ENCODE measurements around the gene ANKRD63.

ANKRD63 gene

DNA sequence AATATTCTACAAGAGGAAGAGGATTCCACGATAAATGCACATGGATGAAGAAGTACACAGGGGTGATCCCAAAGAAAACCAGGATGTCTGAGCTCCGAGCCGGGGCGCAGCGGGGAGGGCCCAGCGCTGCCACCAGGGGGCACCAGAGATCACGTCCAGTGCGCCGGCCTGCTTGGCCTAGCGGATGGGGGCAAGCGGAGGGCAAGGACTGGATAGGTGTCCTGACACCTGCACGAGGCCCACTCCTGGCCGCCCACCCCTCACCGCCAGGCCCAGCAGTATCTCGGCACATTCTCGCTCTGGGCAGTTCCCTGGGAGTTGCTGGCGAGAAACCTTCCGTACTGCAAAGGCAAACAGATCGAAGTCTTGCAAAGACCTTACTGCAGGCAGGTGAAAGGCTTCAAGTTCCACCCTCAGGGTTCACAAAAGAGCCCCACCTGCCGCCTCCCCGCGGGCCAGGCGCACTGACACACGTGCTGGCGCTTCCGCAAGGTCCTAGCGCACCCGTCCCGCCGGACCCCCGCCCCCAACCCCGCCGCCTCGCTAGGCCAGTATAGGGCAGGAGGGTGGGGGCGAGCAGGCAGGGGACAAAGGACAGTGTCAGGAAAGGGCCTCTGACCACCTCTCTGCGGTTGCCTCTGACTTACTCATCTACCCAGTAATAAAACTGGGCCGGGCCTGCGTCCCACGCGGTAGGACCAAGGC lies 3.3 kb downstream of the ANKRD63 start:
- DNase-seq (ENCODE audit: low read depth): peak; percentile 66

DNA sequence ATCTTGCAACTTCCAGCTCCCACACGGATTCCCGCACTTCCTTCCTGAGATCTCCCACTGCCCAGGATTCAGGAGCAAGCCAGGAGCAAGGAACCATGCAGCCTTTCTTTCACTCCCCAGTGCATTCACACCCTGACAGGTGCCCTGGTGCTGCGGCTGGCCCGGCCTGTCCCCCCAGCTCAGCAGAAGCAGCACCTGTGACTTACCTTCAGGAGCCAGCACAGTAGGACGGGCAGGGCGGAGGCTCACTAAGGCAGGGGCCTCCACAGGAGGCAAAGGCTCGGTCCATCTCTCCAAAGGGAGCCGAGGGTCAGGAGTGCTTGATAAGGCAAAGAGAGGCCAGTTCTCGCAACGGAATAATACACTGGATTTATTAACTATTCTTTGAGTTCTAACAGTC lies 4.8 kb downstream of the ANKRD63 start:
- no peak for DNase-seq (ENCODE audit: low read depth)

GRCh38 chr15:40277471-40277870 lies 5.4 kb downstream of the ANKRD63 start:
- DNase-seq (ENCODE audit: low read depth): no peak

DNA sequence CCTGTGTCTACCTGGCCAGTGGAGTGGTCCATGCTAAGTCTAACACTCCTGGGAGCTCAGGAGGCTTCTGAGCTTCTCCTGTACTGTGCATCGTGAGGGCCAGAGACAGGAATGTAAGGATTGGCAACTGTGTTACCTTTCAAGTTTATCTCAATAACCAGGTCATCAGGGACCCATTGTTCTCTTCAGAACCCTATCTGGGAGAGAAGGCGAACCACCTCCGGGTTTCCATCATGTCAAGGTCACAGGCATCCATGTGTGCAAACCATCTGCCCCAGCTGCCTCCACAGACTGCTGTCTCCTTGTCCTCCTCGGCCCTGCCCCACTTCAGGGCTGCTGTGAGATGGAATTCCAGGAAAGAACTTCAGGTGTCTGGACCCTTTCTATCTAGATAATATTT lies 5.9 kb downstream of the ANKRD63 start:
- DNase-seq (ENCODE audit: low read depth): no peak

GRCh38 chr15:40275954-40276353 lies 6.9 kb downstream of the ANKRD63 start:
- no peak for DNase-seq (ENCODE audit: low read depth)

DNA sequence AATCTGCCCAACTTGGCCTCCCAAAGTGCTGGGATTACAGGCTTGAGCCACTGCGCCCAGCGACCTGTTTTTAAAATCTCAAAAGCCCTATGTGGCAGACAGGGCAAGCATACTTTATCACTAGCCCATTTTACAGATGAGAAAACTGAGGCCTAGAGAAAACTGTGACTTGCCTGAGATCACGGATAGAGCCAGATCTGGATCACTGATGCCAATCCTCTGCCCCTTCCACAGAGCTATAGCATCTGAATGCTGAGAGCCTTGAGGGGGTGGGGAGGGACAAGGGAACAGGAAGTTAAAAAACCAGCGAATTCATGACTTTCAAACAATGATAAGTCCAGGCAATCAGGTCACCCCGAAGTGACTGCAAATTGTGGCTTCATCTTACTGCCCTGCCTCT lies 7.3 kb downstream of the ANKRD63 start:
- no peak for DNase-seq (ENCODE audit: low read depth)

DNA sequence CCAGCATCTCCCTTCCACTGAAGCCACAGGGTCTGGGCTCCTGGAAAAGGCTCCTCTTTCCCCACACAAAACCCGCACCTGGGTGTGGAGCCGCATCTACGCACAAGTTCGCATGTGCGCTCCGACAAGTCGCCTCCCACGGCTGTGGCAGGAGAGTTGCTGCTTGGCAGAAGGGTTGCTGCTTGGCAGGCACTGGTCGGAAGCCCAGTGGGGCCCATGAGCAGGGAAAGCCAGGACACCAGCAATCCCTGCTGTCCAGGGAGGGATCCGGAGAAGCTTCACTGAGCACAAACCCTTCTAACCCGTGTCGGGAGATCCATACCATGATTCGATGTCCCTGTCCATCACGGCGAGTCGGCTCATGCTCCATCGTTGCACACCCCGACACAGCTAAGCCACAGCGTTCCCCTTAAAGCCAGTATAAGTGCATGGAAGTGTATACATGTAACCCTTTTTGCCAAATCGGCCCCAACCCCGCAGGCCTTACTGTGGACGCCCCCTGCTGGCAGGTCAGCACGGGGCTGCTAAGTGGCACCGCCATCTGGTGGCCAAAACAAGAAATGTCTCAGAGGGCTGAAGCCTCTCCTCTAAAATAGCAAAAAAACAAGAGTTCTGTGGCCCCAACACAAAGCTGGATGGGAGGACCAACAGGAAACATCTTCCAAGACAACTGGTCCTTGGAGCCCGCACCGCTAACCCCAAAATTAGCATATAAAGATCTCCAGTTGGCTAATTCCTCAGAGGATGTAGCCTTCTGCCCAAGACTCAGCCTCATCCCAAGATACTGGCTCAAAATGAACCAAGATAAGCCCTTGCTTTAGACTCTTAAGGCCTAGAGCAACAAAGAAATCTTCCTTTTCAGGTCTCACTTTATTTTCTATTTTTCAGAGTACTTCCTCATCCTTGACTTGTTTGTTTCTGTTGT lies 8.3 kb downstream of the ANKRD63 start:
- peak; percentile 81 for DNase-seq (ENCODE audit: low read depth)

DNA sequence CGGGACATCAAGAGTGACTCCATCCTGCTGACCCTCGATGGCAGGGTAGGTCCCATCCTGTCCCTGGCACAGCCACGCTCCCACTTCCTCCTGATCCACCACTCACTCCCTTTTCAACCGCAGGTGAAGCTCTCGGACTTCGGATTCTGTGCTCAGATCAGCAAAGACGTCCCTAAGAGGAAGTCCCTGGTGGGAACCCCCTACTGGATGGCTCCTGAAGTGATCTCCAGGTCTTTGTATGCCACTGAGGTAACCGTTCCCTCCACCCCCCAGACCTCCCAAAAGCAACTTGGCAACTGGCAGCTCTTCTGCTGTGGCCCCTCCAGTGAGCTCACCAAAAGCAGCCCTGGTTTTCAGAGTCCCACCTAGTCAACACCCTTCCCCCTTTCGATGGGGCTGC lies 9.4 kb downstream of the ANKRD63 start:
- no peak for DNase-seq (ENCODE audit: low read depth)

DNA sequence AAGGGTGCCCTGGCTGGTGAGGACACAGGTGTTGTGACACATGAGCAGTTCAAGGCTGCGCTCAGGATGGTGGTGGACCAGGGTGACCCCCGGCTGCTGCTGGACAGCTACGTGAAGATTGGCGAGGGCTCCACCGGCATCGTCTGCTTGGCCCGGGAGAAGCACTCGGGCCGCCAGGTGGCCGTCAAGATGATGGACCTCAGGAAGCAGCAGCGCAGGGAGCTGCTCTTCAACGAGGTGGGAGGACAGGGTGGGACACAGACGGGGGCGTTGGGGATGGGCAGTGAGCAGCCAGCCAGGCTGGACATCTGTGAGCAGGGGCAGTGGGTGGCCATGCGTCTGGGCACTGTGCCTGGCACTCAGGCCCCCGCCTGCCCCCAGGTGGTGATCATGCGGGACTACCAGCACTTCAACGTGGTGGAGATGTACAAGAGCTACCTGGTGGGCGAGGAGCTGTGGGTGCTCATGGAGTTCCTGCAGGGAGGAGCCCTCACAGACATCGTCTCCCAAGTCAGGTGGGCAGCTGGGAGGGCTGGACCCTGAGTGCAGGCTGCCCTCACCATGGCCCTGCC lies 10.3 kb downstream of the ANKRD63 start:
- DNase-seq (ENCODE audit: low read depth): no peak

DNA sequence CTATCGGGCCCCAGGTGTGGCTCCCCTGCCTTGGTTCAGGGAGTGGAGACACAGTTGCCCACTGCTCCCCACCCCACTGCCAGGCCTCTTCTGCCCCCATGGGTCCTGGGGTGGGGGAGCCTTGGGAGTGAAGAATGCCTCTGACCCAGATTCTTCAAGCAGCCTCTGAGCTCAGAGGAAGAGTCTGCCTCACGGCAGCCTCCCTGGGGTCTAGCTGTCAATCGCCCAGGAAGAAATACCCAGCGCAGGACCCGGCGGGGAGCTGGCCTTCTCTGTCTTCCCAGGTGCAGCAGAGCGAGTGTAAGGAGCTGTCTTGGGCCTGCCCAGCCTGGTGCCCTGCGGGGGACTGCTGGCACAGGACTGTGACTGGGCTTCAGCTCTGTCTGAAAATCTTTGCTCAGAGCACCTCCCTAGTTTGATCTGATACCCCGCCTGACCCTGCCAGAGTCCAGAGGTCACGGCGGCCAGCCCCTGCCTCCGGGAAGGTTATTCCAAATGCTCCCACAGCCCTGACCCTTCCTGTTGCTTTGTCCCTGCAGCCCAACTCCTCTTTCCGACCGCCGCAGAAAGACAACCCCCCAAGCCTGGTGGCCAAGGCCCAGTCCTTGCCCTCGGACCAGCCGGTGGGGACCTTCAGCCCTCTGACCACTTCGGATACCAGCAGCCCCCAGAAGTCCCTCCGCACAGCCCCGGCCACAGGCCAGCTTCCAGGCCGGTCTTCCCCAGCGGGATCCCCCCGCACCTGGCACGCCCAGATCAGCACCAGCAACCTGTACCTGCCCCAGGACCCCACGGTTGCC lies 11.0 kb downstream of the ANKRD63 start:
- DNase-seq (ENCODE audit: low read depth): no peak

DNA sequence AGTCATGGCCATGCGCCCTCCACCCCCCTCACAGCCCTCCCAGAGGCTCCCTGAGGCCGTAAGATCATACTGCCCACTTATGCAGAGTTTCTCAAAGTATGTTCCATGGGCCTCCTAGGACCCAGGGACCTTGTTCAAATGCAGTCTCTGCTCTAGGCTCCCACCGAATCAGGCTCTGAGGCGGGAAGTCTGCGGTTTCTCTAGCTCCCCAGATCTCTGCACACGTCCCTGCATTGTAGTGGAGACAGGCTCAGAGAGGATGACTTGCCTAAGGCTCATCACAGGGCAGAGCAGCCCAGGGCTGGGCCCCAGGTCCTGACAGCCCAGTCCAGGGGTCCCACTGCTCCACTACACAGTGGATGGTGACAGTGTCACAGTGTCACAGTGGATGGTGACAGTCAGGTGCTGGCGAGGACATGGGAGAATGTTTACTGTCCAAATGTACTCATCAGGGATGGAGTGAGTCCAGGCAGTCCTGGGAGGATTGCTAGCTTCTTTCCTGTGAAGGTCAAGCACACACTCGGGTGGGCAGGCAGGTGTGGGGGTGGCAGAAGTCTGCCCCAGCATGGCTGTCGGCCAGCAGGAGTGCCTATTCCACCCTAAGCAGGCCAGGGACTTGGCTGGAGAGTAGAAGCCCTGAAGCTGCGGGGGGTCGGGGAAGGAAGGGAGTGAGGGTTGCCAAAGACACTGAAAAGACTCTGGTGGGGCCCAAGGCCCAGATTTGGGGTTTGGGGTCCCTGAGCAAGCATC lies 12.4 kb downstream of the ANKRD63 start:
- no peak for DNase-seq (ENCODE audit: low read depth)

GRCh38 chr15:40269604-40270003 lies 13.3 kb downstream of the ANKRD63 start:
- DNase-seq (ENCODE audit: low read depth): no peak

GRCh38 chr15:40267670-40268069 lies 15.2 kb downstream of the ANKRD63 start:
- DNase-seq (ENCODE audit: low read depth): no peak

DNA sequence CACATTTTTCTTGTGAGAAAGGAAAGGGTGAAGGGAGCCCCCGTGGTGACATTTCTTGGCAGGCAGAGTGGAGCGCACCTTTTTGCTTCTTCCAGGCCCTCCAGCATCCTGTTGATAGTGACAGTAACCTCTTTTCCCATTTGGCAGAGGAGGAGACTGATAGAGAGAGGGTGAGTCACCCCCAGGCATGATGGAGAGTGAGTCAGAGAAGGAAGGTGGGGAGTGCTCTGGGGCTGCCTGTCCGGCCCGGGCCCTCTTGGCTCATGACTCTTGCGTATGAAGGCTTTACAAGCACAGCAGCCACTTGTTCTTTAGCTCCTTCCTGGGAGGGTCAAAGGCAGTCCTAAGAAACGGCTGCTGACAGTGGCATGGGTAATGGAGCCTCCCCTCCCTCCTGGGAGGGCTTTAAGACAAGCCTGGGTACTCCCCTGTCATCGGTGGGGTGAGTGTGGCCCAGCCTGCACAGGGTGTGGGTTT lies 16.0 kb downstream of the ANKRD63 start:
- no peak for DNase-seq (ENCODE audit: low read depth)

GRCh38 chr15:40265875-40266274 lies 17.0 kb downstream of the ANKRD63 start:
- DNase-seq (ENCODE audit: low read depth): no peak

DNA sequence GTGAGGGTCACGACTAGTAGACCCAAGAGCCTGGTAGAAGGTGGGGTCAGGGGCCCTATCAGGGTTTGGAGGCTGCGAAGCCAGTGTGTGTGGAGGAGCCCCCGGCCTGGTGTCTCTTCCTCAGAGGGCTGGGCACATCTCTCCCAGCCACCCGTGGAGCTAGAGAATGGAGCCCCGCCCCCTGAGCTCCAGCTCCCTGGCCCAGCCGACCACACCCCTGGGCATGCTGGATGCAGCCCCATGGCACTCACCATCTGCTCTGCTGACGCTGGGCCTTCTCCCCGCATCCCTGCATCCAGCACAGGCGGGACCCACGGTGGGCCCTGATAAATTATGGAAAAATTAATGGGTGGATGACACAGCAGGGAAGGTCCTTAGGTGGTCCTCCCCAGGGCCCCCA lies 17.5 kb downstream of the ANKRD63 start:
- no peak for DNase-seq (ENCODE audit: low read depth)

- no peak for DNase-seq (ENCODE audit: low read depth)
Observed at GRCh38 chr15:40264321-40265153, 18.3 kb downstream of the ANKRD63 start.

- DNase-seq (ENCODE audit: low read depth): no peak
Observed at GRCh38 chr15:40263024-40263754, 19.7 kb downstream of the ANKRD63 start.

DNA sequence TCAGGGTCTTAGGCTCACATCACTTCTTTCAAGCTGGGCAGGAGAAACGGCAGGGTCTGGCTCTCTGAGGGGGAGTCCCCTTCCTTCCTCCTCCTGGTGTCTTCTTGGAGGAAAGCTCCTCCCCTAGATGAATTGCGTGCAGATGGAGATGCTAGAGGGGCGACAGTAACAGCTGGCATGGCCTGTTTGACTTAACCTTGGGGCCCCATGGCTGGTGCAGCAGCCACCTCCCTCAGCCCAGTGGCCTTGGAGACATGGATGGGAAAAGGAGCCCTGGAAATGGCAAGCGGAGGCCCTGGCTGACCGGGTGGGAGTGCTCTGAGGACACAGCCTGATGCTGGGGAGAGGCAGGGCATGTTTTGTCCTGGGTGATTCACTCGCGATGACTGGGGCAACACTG lies 23.8 kb downstream of the ANKRD63 start:
- no peak for DNase-seq (ENCODE audit: low read depth)

DNA sequence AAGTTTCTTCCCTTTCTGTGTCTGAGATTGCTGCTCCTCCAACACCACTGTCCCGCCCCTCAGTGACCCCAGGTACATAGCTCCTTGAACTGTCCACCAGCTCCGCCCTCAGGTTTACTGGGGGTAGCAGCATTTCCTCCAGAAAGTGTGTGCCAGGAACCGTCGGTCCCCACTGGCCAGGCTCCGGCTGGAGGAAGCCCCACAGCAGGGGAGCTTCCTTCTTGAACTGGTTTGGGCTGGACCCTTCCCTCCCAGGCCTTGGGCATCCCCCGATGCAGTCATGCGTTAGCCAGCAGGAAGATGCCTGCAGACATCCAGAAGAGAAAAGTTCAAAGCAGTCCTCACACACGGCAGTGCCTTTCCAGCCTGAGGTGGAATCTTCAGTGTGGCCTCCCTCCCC lies 24.3 kb downstream of the ANKRD63 start:
- no peak for DNase-seq (ENCODE audit: low read depth)
